H1 (cell line): ENCODE results near the gene PIK3CG. TPM values are rescaled to one million over a fixed set of nuclear protein-coding genes. Genes with fewer than 3 reads are reported as not detected.

ENCODE experiments used
- CTCF ChIA-PET: fragments of 300-600 bp; sonication (Branson Sonifier 250); formaldehyde crosslinking; loops from one replicate; lab custom pipeline; 2021; ENCODE audit not compliant: partially characterized antibody; lab: Charles Lee
- POLR2A ChIA-PET: fragments of 300-600 bp; sonication (Branson Sonifier 250); formaldehyde crosslinking; loops from one replicate; lab custom pipeline; 2021; ENCODE audit warnings: inconsistent platforms; ENCODE audit not compliant: partially characterized antibody; lab: Charles Lee
- DNase-seq, 2 experiments: peaks; one replicate each; pipeline versions ENCODE4 v3.0.0 to v3.0.0-alpha.2; 2010 to 2022; ENCODE audit warnings: low spot score in 2 of 2, low read depth in 1 of 2, mixed read lengths in 1 of 2
- FAIRE-seq: peaks from 2 replicates; lab custom pipeline; 2011; peaks lifted over from hg19 to GRCh38; lab: Jason Lieb, UNC
- H2AFZ ChIP-seq: 2 replicates; pipeline ENCODE4 v1.8.1; 2012; ENCODE audit warnings: low read length, inconsistent platforms
- H2AK5ac ChIP-seq: 2 replicates; pipeline ENCODE4 v1.6.1; 2013; ENCODE audit warnings: low read depth, low read length
- H2BK120ac ChIP-seq: replicated peaks from 2 replicates; pipeline ENCODE3; 2013; ENCODE audit warnings: low read depth, low read length, inconsistent platforms
- H2BK12ac ChIP-seq: 2 replicates; pipeline ENCODE4 v1.6.1; 2013; ENCODE audit warnings: low read depth, low read length
- H2BK15ac ChIP-seq: 2 replicates; pipeline ENCODE4 v1.6.1; 2013; ENCODE audit warnings: low read length
- H2BK20ac ChIP-seq: 2 replicates; pipeline ENCODE4 v1.6.1; 2013; ENCODE audit warnings: low read length
- H2BK5ac ChIP-seq: 2 replicates; pipeline ENCODE4 v1.6.1; 2013; ENCODE audit warnings: low read depth, low read length
- H3K14ac ChIP-seq: 2 replicates; pipeline ENCODE4 v1.6.1; 2013; ENCODE audit warnings: inconsistent platforms; ENCODE audit not compliant: insufficient read length
- H3K18ac ChIP-seq: 2 replicates; pipeline ENCODE4 v1.6.1; 2013; ENCODE audit warnings: low read length; ENCODE audit errors: extremely low read depth
- H3K23ac ChIP-seq: 2 replicates; pipeline ENCODE4 v1.6.1; 2013; ENCODE audit warnings: inconsistent platforms; ENCODE audit not compliant: insufficient read length
- H3K23me2 ChIP-seq: 2 replicates; pipeline ENCODE4 v1.6.1; 2013; ENCODE audit warnings: low read depth, low read length
- H3K27ac ChIP-seq: 2 replicates; pipeline ENCODE4 v1.6.1; 2011; ENCODE audit warnings: low read depth, low read length, inconsistent platforms
- H3K27me3 ChIP-seq, 4 experiments: replicated peaks in 1 of 4; 1 replicate in 1 of 4; 2 replicates in 3 of 4; pipeline versions ENCODE4 v1.6.1 to v1.8.1; 2011 to 2013; ENCODE audit warnings: low read length in 3 of 4, mild to moderate bottlenecking in 3 of 4, inconsistent platforms in 2 of 4, mixed read lengths in 2 of 4, moderate library complexity in 1 of 4; ENCODE audit not compliant: control insufficient read depth in 3 of 4, insufficient read depth in 3 of 4; ENCODE audit errors: extremely low read depth in 1 of 4
- H3K36me3 ChIP-seq, 4 experiments: 2 replicates each; pipeline versions ENCODE4 v1.6.1 to v1.8.1; 2011 to 2013; ENCODE audit warnings: mild to moderate bottlenecking in 4 of 4, low read length in 3 of 4, moderate library complexity in 2 of 4, control low read depth in 1 of 4, inconsistent platforms in 1 of 4; ENCODE audit not compliant: insufficient read depth in 4 of 4, control insufficient read depth in 2 of 4
- H3K4ac ChIP-seq: replicated peaks from 2 replicates; pipeline ENCODE3; 2013; ENCODE audit warnings: low read length, low read depth, mixed read lengths, inconsistent platforms; ENCODE audit not compliant: insufficient read length
- H3K4me1 ChIP-seq, 4 experiments: replicated peaks in 1 of 4; 1 replicate in 1 of 4; 2 replicates in 3 of 4; pipeline versions ENCODE4 v1.6.1 to v1.8.1; 2011 to 2013; ENCODE audit warnings: low read length in 3 of 4, inconsistent platforms in 2 of 4, mixed read lengths in 1 of 4; ENCODE audit not compliant: insufficient read depth in 4 of 4, control insufficient read depth in 3 of 4
- H3K4me2 ChIP-seq, 2 experiments: 2 replicates each; pipeline versions ENCODE4 v1.6.1 to v1.8.1; 2011 to 2013; ENCODE audit warnings: low read depth in 2 of 2, low read length in 2 of 2, control low read depth in 1 of 2, inconsistent platforms in 1 of 2, mild to moderate bottlenecking in 1 of 2; ENCODE audit not compliant: insufficient read depth in 1 of 2
- H3K4me3 ChIP-seq, 4 experiments: fragments of 200-600, 300-600 bp in 1 of 4; sonication (generic), shearing (Covaris generic), sonication (Bioruptor Twin) in 1 of 4; 2 replicates each; pipeline versions ENCODE4 v1.5.1 to v1.8.1; 2011 to 2016; ENCODE audit warnings: low read length in 4 of 4, low read depth in 3 of 4, control low read depth in 2 of 4, inconsistent platforms in 2 of 4, mild to moderate bottlenecking in 2 of 4, mixed read lengths in 1 of 4, moderate library complexity in 1 of 4; ENCODE audit not compliant: insufficient read depth in 2 of 4; ENCODE audit errors: extremely low read depth in 1 of 4
- H3K56ac ChIP-seq: replicated peaks from 2 replicates; pipeline ENCODE3; 2013; ENCODE audit warnings: low read depth, mild to moderate bottlenecking, mixed read lengths, low read length, inconsistent platforms; ENCODE audit not compliant: insufficient read length
- H3K79me1 ChIP-seq: 2 replicates; pipeline ENCODE4 v1.6.1; 2013; ENCODE audit warnings: low read depth, low read length, control low read depth
- H3K79me2 ChIP-seq, 2 experiments: 2 replicates each; pipeline versions ENCODE4 v1.6.1 to v1.8.1; 2012 to 2013; ENCODE audit warnings: low read length in 2 of 2, mild to moderate bottlenecking in 2 of 2, inconsistent platforms in 1 of 2; ENCODE audit not compliant: insufficient read depth in 2 of 2, control insufficient read depth in 1 of 2
- H3K9ac ChIP-seq, 4 experiments: replicated peaks in 1 of 4; 1 replicate in 1 of 4; 2 replicates in 3 of 4; pipeline versions ENCODE4 v1.6.1 to v1.8.1; 2011 to 2013; ENCODE audit warnings: low read depth in 3 of 4, low read length in 3 of 4, control low read depth in 2 of 4, mild to moderate bottlenecking in 2 of 4, moderate library complexity in 2 of 4, inconsistent platforms in 1 of 4; ENCODE audit errors: extremely low read depth in 1 of 4
- H3K9me3 ChIP-seq, 2 experiments: 2 replicates each; pipeline versions ENCODE4 v1.6.1 to v1.8.1; 2012 to 2013; ENCODE audit warnings: mild to moderate bottlenecking in 2 of 2, moderate library complexity in 2 of 2, control low read depth in 1 of 2, inconsistent platforms in 1 of 2, low read depth in 1 of 2, low read length in 1 of 2, mixed read lengths in 1 of 2; ENCODE audit not compliant: insufficient read depth in 2 of 2
- H4K20me1 ChIP-seq, 2 experiments: replicated peaks in 1 of 2; 2 replicates each; pipeline versions ENCODE3 to v1.8.1; 2011 to 2013; ENCODE audit warnings: inconsistent platforms in 2 of 2, low read length in 2 of 2, mild to moderate bottlenecking in 1 of 2; ENCODE audit not compliant: insufficient read depth in 2 of 2, control insufficient read depth in 1 of 2
- H4K5ac ChIP-seq: 2 replicates; pipeline ENCODE4 v1.6.1; 2013; ENCODE audit warnings: low read length, low read depth, mixed read lengths, inconsistent platforms; ENCODE audit not compliant: insufficient read length
- H4K8ac ChIP-seq: 2 replicates; pipeline ENCODE4 v1.8.0; 2013; ENCODE audit warnings: mild to moderate bottlenecking, moderate library complexity, low read length, inconsistent platforms; ENCODE audit not compliant: insufficient read depth; ENCODE audit errors: extremely low read depth
- H4K91ac ChIP-seq: replicated peaks from 2 replicates; pipeline ENCODE3; 2013; ENCODE audit warnings: low read length, mixed read lengths, inconsistent platforms; ENCODE audit not compliant: insufficient read length
- BACH1 ChIP-seq: IDR thresholded peaks from 2 replicates; pipeline ENCODE4 v1.6.1; 2012; ENCODE audit warnings: low read length, improper control_type of control experiment
- BRCA1 ChIP-seq: IDR thresholded peaks from 2 replicates; pipeline ENCODE4 v1.6.1; 2012; ENCODE audit warnings: low read depth, low read length, improper control_type of control experiment
- CBX5 ChIP-seq: fragments of 300-800, 300-1000 bp; sonication (generic); IDR thresholded peaks from 2 replicates; pipeline ENCODE4 v1.7.1; 2016; ENCODE audit warnings: antibody characterized with exemption, low read length, low read depth
- CBX8 ChIP-seq: fragments of 300-800, 300-1000 bp; sonication (generic); IDR thresholded peaks from 2 replicates; pipeline ENCODE4 v1.7.1; 2016; ENCODE audit warnings: low read depth, low read length, borderline replicate concordance
- CHD1 ChIP-seq: IDR thresholded peaks from 2 replicates; pipeline ENCODE4 v1.6.1; 2012; ENCODE audit warnings: low read depth, low read length, improper control_type of control experiment
- CHD2 ChIP-seq: IDR thresholded peaks from 2 replicates; pipeline ENCODE4 v1.6.1; 2012; ENCODE audit warnings: low read length, improper control_type of control experiment
- KDM4A ChIP-seq: IDR thresholded peaks from one replicate; pipeline ENCODE4 v1.7.1; 2012; ENCODE audit warnings: low read depth, mild to moderate bottlenecking, moderate library complexity, low read length, inconsistent platforms; ENCODE audit not compliant: severe bottlenecking
- POLR2A ChIP-seq, 2 experiments: IDR thresholded peaks; 1 replicate in 1 of 2; 2 replicates in 1 of 2; pipeline ENCODE4 v1.6.1; 2011; ENCODE audit warnings: low read depth in 2 of 2, low read length in 2 of 2, mild to moderate bottlenecking in 2 of 2; ENCODE audit errors: control extremely low read depth in 1 of 2
- POU5F1 ChIP-seq: IDR thresholded peaks from 2 replicates; pipeline ENCODE4 v1.6.1; 2011; ENCODE audit warnings: low read depth, mild to moderate bottlenecking, low read length, moderate library complexity
- SAP30 ChIP-seq: fragments of 300-600 bp; sonication (generic); IDR thresholded peaks from 2 replicates; pipeline ENCODE4 v1.7.1; 2012; ENCODE audit warnings: low read length, moderate library complexity, mild to moderate bottlenecking, inconsistent platforms; ENCODE audit not compliant: insufficient read depth, insufficient replicate concordance
- TAF1 ChIP-seq: IDR thresholded peaks from 2 replicates; pipeline ENCODE4 v1.6.1; 2011; ENCODE audit warnings: mild to moderate bottlenecking, low read depth, low read length
- TBP ChIP-seq: IDR thresholded peaks from 2 replicates; pipeline ENCODE4 v1.6.1; 2011; ENCODE audit warnings: low read depth, low read length, improper control_type of control experiment
- ZNF274 ChIP-seq: IDR thresholded peaks from 2 replicates; pipeline ENCODE4 v1.7.0; 2012; ENCODE audit warnings: low read length, borderline replicate concordance; ENCODE audit errors: extremely low read depth
- whole genome bisulfite sequencing, 2 experiments: shearing (Covaris generic) in 1 of 2; methylation state at CpG; one replicate each; pipeline versions ENCODE4 v1.1.6 to v1.1.7; 2013 to 2015; ENCODE audit warnings: low lambda C conversion rate in 2 of 2, mixed read lengths in 2 of 2, inconsistent platforms in 1 of 2, low coverage in 1 of 2, missing lambda C conversion rate in 1 of 2; ENCODE audit not compliant: insufficient replicate concordance in 2 of 2, insufficient coverage in 1 of 2, insufficient read length in 1 of 2; ENCODE audit errors: extremely low coverage in 1 of 2, missing lambda C conversion rate in 1 of 2; 5-methylcytosine and 5-hydroxymethylcytosine counted together
- polyA plus RNA-seq, 7 experiments: library from polyadenylated mRNA; depleted of rRNA in 3 of 7; stranded (reverse) in 5 of 7; unstranded in 2 of 7; fragments of >200 nt in 5 of 7; fragments of 200-250 nt in 2 of 7; gene quantifications; 1 replicate in 5 of 7; 2 replicates in 1 of 7; 4 replicates in 1 of 7; pipeline versions ENCODE4 v1.2.1 to v1.2.3, GENCODE V29; 2011 to 2013; ENCODE audit warnings: missing spikeins in 2 of 7, mixed read lengths in 2 of 7
- total RNA-seq: library from RNA; stranded (reverse); fragmentation: NEBNext Ultra II Directional; extraction: Animal tissue kit (Norgen Biotek cat#: 25700); gene quantifications from 2 replicates; pipeline ENCODE4 v1.2.1, GENCODE V29; 2021
- TF ChIP-seq, protein P1 (sequence below): IDR thresholded peaks from 2 replicates; pipeline ENCODE4 v1.6.1; 2012; ENCODE audit warnings: inconsistent platforms
- TF ChIP-seq, protein P2 (sequence below): IDR thresholded peaks from 2 replicates; pipeline ENCODE4 v1.6.1; 2011; ENCODE audit warnings: low read depth, mild to moderate bottlenecking, low read length; ENCODE audit not compliant: insufficient read depth

PIK3CG gene
- total and polyA plus RNA-seq, 2 of the 8 experiments (the other 6 are each of a cell fraction or from before 2014, with no cell fraction given), result not detected

- no peaks in the 10 kb centered on the region for H4K20me1 ChIP-seq
- no peak overlapping the region for H3K23ac ChIP-seq
- H2BK120ac ChIP-seq, result no peak overlapping the region
- no peak for FAIRE-seq
- no peak overlapping the region for H3K56ac ChIP-seq
- H2AK5ac ChIP-seq, result no peak overlapping the region
- WGBS, 2 experiments, result 96% methylated on average over 5 of the region's 5 CpGs; no CpG with 5 or more reads in 1 of the 2 experiments
- no peaks in the 10 kb centered on the region for H3K79me2 ChIP-seq
- no peaks in the 10 kb centered on the region for H3K27me3 ChIP-seq
- no peaks in the 10 kb centered on the region for H3K79me1 ChIP-seq
- no peak overlapping the region for H2BK12ac ChIP-seq
- H3K14ac ChIP-seq, result no peak overlapping the region
- H3K9ac ChIP-seq, result no peak overlapping the region
- H4K8ac ChIP-seq, result no peak overlapping the region
- no peak overlapping the region for H2BK5ac ChIP-seq
- DNase-seq, result no peak
- H4K5ac ChIP-seq, result no peak overlapping the region
- no peaks in the 10 kb centered on the region for H3K23me2 ChIP-seq
- ChIA-PET CTCF (interaction anchor here (1.2 to 2.9 kb wide), 5 partner anchors 8 to 146 kb away, joined by 3 to 10 read pairs (median 6); no protein-coding TSS in a partner anchor), POLR2A (interaction anchor here (1.3 kb wide), 1 partner anchor 11 kb away, joined by 3 read pairs; no protein-coding TSS in a partner anchor)
- H3K4me3 ChIP-seq, result no peak overlapping the region
- H3K4me2 ChIP-seq, result no peak overlapping the region
- H3K4ac ChIP-seq, result no peak overlapping the region
- no peaks in the 10 kb centered on the region for H3K9me3 ChIP-seq
- H2AFZ ChIP-seq, result no peak overlapping the region
- H2BK20ac ChIP-seq, result no peak overlapping the region
- no peaks in the 10 kb centered on the region for H3K36me3 ChIP-seq
- no peak overlapping the region for H3K18ac ChIP-seq
- H3K4me1 ChIP-seq, result no peaks in the 10 kb centered on the region
- no peak overlapping the region for H3K27ac ChIP-seq
- no peak overlapping the region for H4K91ac ChIP-seq
- H2BK15ac ChIP-seq, result no peak overlapping the region
- no peak for TF ChIP-seq TAF1
- TF ChIP-seq, protein P1, sequence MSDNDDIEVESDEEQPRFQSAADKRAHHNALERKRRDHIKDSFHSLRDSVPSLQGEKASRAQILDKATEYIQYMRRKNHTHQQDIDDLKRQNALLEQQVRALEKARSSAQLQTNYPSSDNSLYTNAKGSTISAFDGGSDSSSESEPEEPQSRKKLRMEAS, result no peak
- TF ChIP-seq ZNF274, result no peak
- no peak for TF ChIP-seq POLR2A (IDR thresholded peaks at IDR 0.05; ENCODE audit: control extremely low read depth in 1 of 2, low read depth in 2 of 2, low read length in 2 of 2)
- TF ChIP-seq, protein P2, sequence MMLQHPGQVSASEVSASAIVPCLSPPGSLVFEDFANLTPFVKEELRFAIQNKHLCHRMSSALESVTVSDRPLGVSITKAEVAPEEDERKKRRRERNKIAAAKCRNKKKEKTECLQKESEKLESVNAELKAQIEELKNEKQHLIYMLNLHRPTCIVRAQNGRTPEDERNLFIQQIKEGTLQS, result no peak
- no peak for TF ChIP-seq KDM4A
- no peak for TF ChIP-seq BACH1
- TF ChIP-seq CBX5, result no peak
- no peak for TF ChIP-seq BRCA1
- TF ChIP-seq TBP, result no peak
- no peak for TF ChIP-seq CHD1
- TF ChIP-seq CBX8, result no peak
- no peak for TF ChIP-seq CHD2
- TF ChIP-seq POU5F1, result no peak
- TF ChIP-seq SAP30, result no peak
These were observed 73.7 kb downstream of the PIK3CG start for GRCh38 chr7:106938803-106939202.
